K562 (cell line): ENCODE measurements around the gene OR12D2. TPM values are rescaled to one million over a fixed set of nuclear protein-coding genes. Genes with fewer than 3 reads are reported as not detected.

Experiments used
- ATAC-seq: fragments of 200-7000 bp; cut with Tn5 transposase; 3 replicates; pipeline ENCODE4 v1.9.1; 2020; ENCODE audit warnings: moderate library complexity
- BruUV-seq: library from RNA; stranded (reverse); fragments of 400-500 nt; replicated peaks from 2 replicates; lab custom pipeline; 2021; lab: Mats Ljungman, UMichigan
- CTCF ChIA-PET: fragments of 300-600 bp; formaldehyde crosslinking; extraction: SDS; loops from one replicate; lab custom pipeline; 2021; ENCODE audit warnings: low intra/inter-chr PET ratio; lab: Yijun Ruan, JAX
- POLR2A ChIA-PET: fragments of 300-600, 350-650 bp; sonication (Branson Sonifier 250); formaldehyde crosslinking; extraction: SDS; loops from one replicate; lab custom pipeline; 2021; ENCODE audit warnings: antibody characterized with exemption, inconsistent platforms; lab: Yijun Ruan, JAX
- DNase-seq, 4 experiments: peaks; one replicate each; pipeline versions ENCODE4 v3.0.0 to v3.0.0-alpha.2; 2011 to 2018; ENCODE audit warnings: low spot score in 3 of 4, mixed read lengths in 3 of 4; ENCODE audit errors: extremely low read depth in 1 of 4
- FAIRE-seq: peaks from 2 replicates; lab custom pipeline; 2011; peaks lifted over from hg19 to GRCh38; lab: Jason Lieb, UNC
- H2AFZ ChIP-seq: 2 replicates; pipeline ENCODE4 v1.6.0; 2011; ENCODE audit warnings: low read depth, low read length, control low read depth, inconsistent platforms
- H3K27ac ChIP-seq: fragments of 200-600 bp; 3 replicates; pipeline ENCODE4 v1.8.0; 2011; ENCODE audit warnings: low read depth, mild to moderate bottlenecking, control low read depth, inconsistent platforms, low read length, moderate library complexity, mixed read lengths; ENCODE audit errors: extremely low read depth
- H3K27me3 ChIP-seq, 2 experiments: fragments of 300-600 bp in 1 of 2; 2 replicates in 1 of 2; 3 replicates in 1 of 2; pipeline versions ENCODE4 v1.6.0 to v1.8.0; 2011; ENCODE audit warnings: inconsistent platforms in 2 of 2, low read length in 2 of 2, mild to moderate bottlenecking in 1 of 2, mixed read lengths in 1 of 2, moderate library complexity in 1 of 2; ENCODE audit not compliant: control insufficient read depth in 2 of 2, insufficient read depth in 2 of 2
- H3K36me3 ChIP-seq: fragments of 300-600 bp; 3 replicates; pipeline ENCODE4 v1.8.0; 2011; ENCODE audit warnings: mild to moderate bottlenecking, low read length, inconsistent platforms; ENCODE audit not compliant: control insufficient read depth, insufficient read depth
- H3K4me1 ChIP-seq, 2 experiments: fragments of 200-600 bp in 1 of 2; replicated peaks in 1 of 2; 2 replicates in 1 of 2; 3 replicates in 1 of 2; pipeline versions ENCODE4 v1.5.1 to v1.8.0; 2011; ENCODE audit warnings: inconsistent platforms in 2 of 2, low read length in 2 of 2, mild to moderate bottlenecking in 1 of 2, mixed read lengths in 1 of 2, moderate library complexity in 1 of 2; ENCODE audit not compliant: control insufficient read depth in 2 of 2, insufficient read depth in 2 of 2
- H3K4me2 ChIP-seq: 2 replicates; pipeline ENCODE4 v1.6.1; 2011; ENCODE audit warnings: low read length, control low read depth, inconsistent platforms, mixed read lengths; ENCODE audit not compliant: insufficient read depth
- H3K4me3 ChIP-seq: fragments of 200-600 bp; sonication (generic), shearing (Covaris generic); 2 replicates; pipeline ENCODE4 v1.5.1; 2016; ENCODE audit warnings: control low read depth, inconsistent platforms
- H3K79me2 ChIP-seq: fragments of 200-600 bp; 3 replicates; pipeline ENCODE4 v1.8.0; 2011; ENCODE audit warnings: low read length, inconsistent platforms; ENCODE audit not compliant: control insufficient read depth, insufficient read depth
- H3K9ac ChIP-seq, 2 experiments: 2 replicates each; pipeline versions ENCODE4 v1.6.0 to v1.6.1; 2011; ENCODE audit warnings: low read depth in 2 of 2, low read length in 2 of 2, control low read depth in 1 of 2, inconsistent platforms in 1 of 2, mild to moderate bottlenecking in 1 of 2, mixed read lengths in 1 of 2; ENCODE audit not compliant: insufficient read depth in 1 of 2
- H3K9me1 ChIP-seq: one replicate; pipeline ENCODE4 v1.6.0; 2011; ENCODE audit warnings: inconsistent platforms, mild to moderate bottlenecking, low read length, moderate library complexity; ENCODE audit not compliant: control insufficient read depth, insufficient read depth
- H3K9me3 ChIP-seq: replicated peaks from 2 replicates; pipeline ENCODE4 v1.5.1; 2011; ENCODE audit warnings: low read depth, low read length, inconsistent platforms; ENCODE audit not compliant: control insufficient read depth, insufficient read depth
- H4K20me1 ChIP-seq: replicated peaks from 2 replicates; pipeline ENCODE4 v1.6.1; 2011; ENCODE audit warnings: low read length, inconsistent platforms, mixed read lengths; ENCODE audit not compliant: control insufficient read depth, insufficient read depth
- C11orf30 ChIP-seq: fragments of 450-650 bp; IDR thresholded peaks from 2 replicates; pipeline ENCODE4 v1.6.1; 2016; ENCODE audit warnings: low read depth, mild to moderate bottlenecking
- CBX5 ChIP-seq: IDR thresholded peaks from 2 replicates; pipeline ENCODE4 v1.6.1; 2014; ENCODE audit warnings: low read depth, borderline replicate concordance
- CTCF ChIP-seq, 3 experiments: IDR thresholded peaks in 2 of 3; conservative IDR thresholded peaks in 1 of 3; 2 replicates each; pipeline ENCODE4 v1.5.1; 2011 to 2012; ENCODE audit warnings: low read length in 3 of 3, mild to moderate bottlenecking in 3 of 3, control low read depth in 2 of 3, improper control_type of control experiment in 1 of 3, inconsistent platforms in 1 of 3, low read depth in 1 of 3, mixed read lengths in 1 of 3, moderate library complexity in 1 of 3; ENCODE audit not compliant: insufficient read depth in 2 of 3
- HIVEP1 ChIP-seq: fragments of 250-450 bp; sonication (Bioruptor Pico); IDR thresholded peaks from 2 replicates; pipeline ENCODE4 v1.4.0; 2020; ENCODE audit warnings: mild to moderate bottlenecking
- PPARD ChIP-seq: fragments of 250-450 bp; sonication (Bioruptor Pico); IDR thresholded peaks from 2 replicates; pipeline ENCODE4 v1.8.0; 2022; ENCODE audit warnings: inconsistent platforms, mild to moderate bottlenecking, moderate library complexity
- SMC3 ChIP-seq: conservative IDR thresholded peaks from 2 replicates; pipeline ENCODE4 v1.6.1; 2011; ENCODE audit warnings: low read depth, low read length, improper control_type of control experiment; ENCODE audit not compliant: insufficient read depth
- TOE1 ChIP-seq, 2 experiments: fragments of 450-650 bp in 1 of 2; sonication (generic) in 1 of 2; formaldehyde crosslinking in 1 of 2; IDR thresholded peaks; 2 replicates each; pipeline versions ENCODE4 v1.7.1 to v1.8.0; 2016 to 2022; ENCODE audit warnings: borderline replicate concordance in 2 of 2, mild to moderate bottlenecking in 2 of 2, antibody characterized with exemption in 1 of 2, inconsistent platforms in 1 of 2, low read depth in 1 of 2, missing genetic modification reagents in 1 of 2, moderate library complexity in 1 of 2
- TRIM28 ChIP-seq: fragments of 450-650 bp; IDR thresholded peaks from 2 replicates; pipeline ENCODE4 v1.6.1; 2017
- ZBTB12 ChIP-seq: fragments of 250-450 bp; sonication (Bioruptor Pico); IDR thresholded peaks from 2 replicates; pipeline ENCODE4 v1.4.0; 2020
- ZFP36 ChIP-seq: fragments of 150-350 bp; IDR thresholded peaks from 2 replicates; pipeline ENCODE4 v1.6.1; 2018; ENCODE audit warnings: low read length, low read depth; ENCODE audit not compliant: partially characterized antibody
- ZNF174 ChIP-seq: fragments of 250-450 bp; sonication (Bioruptor Pico); IDR thresholded peaks from 2 replicates; pipeline ENCODE4 v1.4.0; 2020; ENCODE audit warnings: mild to moderate bottlenecking
- ZNF175 ChIP-seq: fragments of 200-800 bp; sonication (Bioruptor generic); IDR thresholded peaks from 2 replicates; pipeline ENCODE4 v1.6.1; 2016; ENCODE audit warnings: low read depth, mild to moderate bottlenecking, missing genetic modification characterization, missing compliant biosample characterization
- ZNF316 ChIP-seq: fragments of 450-650 bp; IDR thresholded peaks from 2 replicates; pipeline ENCODE4 v1.6.1; 2016
- WGBS: fragments of 100-300 bp; shearing (Covaris generic); methylation state at CpG from one replicate; pipeline ENCODE4 v1.1.6; 2016; ENCODE audit warnings: low coverage, mixed read lengths; ENCODE audit not compliant: insufficient coverage; ENCODE audit errors: missing lambda C conversion rate; 5-methylcytosine and 5-hydroxymethylcytosine counted together
- in situ Hi-C: fragments of 300-500 bp; cut with MboI; formaldehyde crosslinking; loops from 4 replicates; pipeline ENCODE4 v1.15.0; 2018; ENCODE audit warnings: inconsistent platforms, mixed read lengths
- intact Hi-C: fragments of 100-400 bp; cut with micrococcal nuclease; formaldehyde crosslinking; loops from 2 replicates; pipeline ENCODE4 v1.14.2; 2022
- polyA plus RNA-seq, 8 experiments: library from polyadenylated mRNA; depleted of rRNA in 4 of 8; stranded (reverse) in 5 of 8; unstranded in 3 of 8; fragments of >200 nt; fragmentation: Nextera tagmentation in 2 of 8; fragmentation: Illumina TruSeq in 1 of 8; extraction: Ambion mirVana in 2 of 8; extraction: Trizol in 1 of 8; gene quantifications; 2 replicates each; pipeline versions ENCODE4 v1.2.1 to v1.2.3, GENCODE V29; 2011 to 2014; ENCODE audit warnings: inconsistent platforms in 1 of 8, missing spikeins in 1 of 8
- total RNA-seq, 7 experiments: library from RNA; depleted of rRNA in 6 of 7; stranded (reverse); fragments of >200 nt in 6 of 7; fragmentation: Illumina TruSeq in 2 of 7; extraction: Trizol in 2 of 7; gene quantifications; 2 replicates each; pipeline versions ENCODE4 v1.2.1 to v1.2.3, GENCODE V29; 2011 to 2021; ENCODE audit warnings: low replicate concordance in 1 of 7

The OR12D2 gene
- total and polyA plus RNA-seq, 9 of the 15 experiments (the other 6 are each of a cell fraction or from before 2014, with no cell fraction given): not detected

GRCh38 chr6:29403801-29404200 lies 8.4 kb downstream of the OR12D2 start:
- intact Hi-C loops: no loop called here
- CTCF ChIA-PET: no interaction called here
- ATAC-seq (no peak), FAIRE-seq (no peak)
- Histone ChIP-seq H3K4me3 (no peak overlapping the region), H3K79me2 (no peaks in the 10 kb centered on the region), H3K4me1 (no peaks in the 10 kb centered on the region), H3K36me3 (no peaks in the 10 kb centered on the region), H3K9me3 (no peaks in the 10 kb centered on the region), H3K27ac (no peak overlapping the region)
- BruUV-seq: no TSS peak
- TF ChIP-seq TOE1 (IDR thresholded peaks at IDR 0.05; ENCODE audit: borderline replicate concordance) (no peak), TOE1 (CRISPR knock-in tag; IDR thresholded peaks at IDR 0.05; ENCODE audit: borderline replicate concordance, low read depth) (no peak), C11orf30 (peak; percentile 26; the same call in 1 of the 2 replicates), ZNF316 (peak; percentile 58), CBX5 (no peak)
- TF ChIP-seq, all 486 proteins: peak for 2
- no peak overlapping the region for H3K9ac ChIP-seq
- POLR2A ChIA-PET: no interaction called here
- no peaks in the 10 kb centered on the region for H3K27me3 ChIP-seq
- H4K20me1 ChIP-seq: no peaks in the 10 kb centered on the region
- in situ Hi-C loops: no loop called here
- 0% methylated on average over 1 of the region's 1 CpG for WGBS
- H3K9me1 ChIP-seq: no peaks in the 10 kb centered on the region
- H3K4me2 ChIP-seq: no peak overlapping the region
- no peak for DNase-seq
- H2AFZ ChIP-seq: no peak overlapping the region

- DNase-seq (no peak), FAIRE-seq (no peak), ATAC-seq (no peak)
- CTCF ChIA-PET: interaction anchor here (0.6 to 1.6 kb wide), 2 partner anchors 85 to 175 kb away, joined by 3 to 5 read pairs; no protein-coding TSS in a partner anchor
- Histone ChIP-seq H3K4me1 (no peaks in the 10 kb centered on the region), H3K79me2 (no peaks in the 10 kb centered on the region), H3K36me3 (no peaks in the 10 kb centered on the region), H3K9me3 (no peaks in the 10 kb centered on the region), H3K4me3 (no peak within 1 kb of the TSS), H3K4me2 (no peak within 1 kb of the TSS), H3K9ac (no peak within 1 kb of the TSS), H3K27ac (no peak within 1 kb of the TSS), H4K20me1 (no peaks in the 10 kb centered on the region), H3K27me3 (peaks cover 0 to 6% of the 10 kb centered on the region in 2 experiments; a peak in 2 of 5 replicates), H2AFZ (no peak within 1 kb of the TSS), H3K9me1 (no peaks in the 10 kb centered on the region)
- intact Hi-C loops: no loop called here
- POLR2A ChIA-PET: interaction anchor here (1.5 kb wide), 1 partner anchor 9 kb away, joined by 3 read pairs; no protein-coding TSS in a partner anchor
- BruUV-seq: no TSS peak
- in situ Hi-C loops: no loop called here
- TF ChIP-seq HIVEP1 (CRISPR knock-in tag): no peak
- no peak for TF ChIP-seq ZNF175 (CRISPR knock-in tag)
- TF ChIP-seq SMC3: 0 out of 2 replicates have a peak, but pooled peaks have one; percentile 18
- no peak for TF ChIP-seq PPARD (CRISPR knock-in tag)
- no peak for TF ChIP-seq ZFP36
- TF ChIP-seq ZBTB12 (CRISPR knock-in tag): no peak
- peak in 1 of 3 experiments; percentile 39; a peak in 2 of 6 replicates for TF ChIP-seq CTCF (IDR thresholded peaks at IDR 0.05 in 2 of 3, conservative IDR thresholded peaks at IDR 0.05 in 1 of 3; ENCODE audit: insufficient read depth in 2 of 3, low read depth in 1 of 3, low read length in 3 of 3)
- no peak for TF ChIP-seq TRIM28
- no peak for TF ChIP-seq ZNF174 (CRISPR knock-in tag)
These were observed 19.2 kb downstream of the OR12D2 start, which contains the start of gene OR12D1 for GRCh38 chr6:29414588-29414987. TSS of gene OR12D1 (plus strand) at chr6:29414928.
